Thyroid gland (tissue), 4 donors: ENCODE measurements around the gene TLE1.
"Not testable (repeated sequence)": the region's sequence is repeated elsewhere in the genome, so short reads cannot be mapped to it uniquely, and the experiment has no call there.

Experiments
- POLR2A ChIP-seq, 2 donors: fragments of 450-650 bp; IDR thresholded peaks; one replicate each; pipeline ENCODE4 v1.6.1; 2017; ENCODE audit warnings: antibody characterized with exemption in 2 of 2, mild to moderate bottlenecking in 2 of 2, moderate library complexity in 1 of 2
- TF ChIP-seq, protein P1 (sequence below), 6 experiments: fragments of 200-600 bp in 3 of 6; fragments of 450-650 bp in 3 of 6; sonication (generic) in 3 of 6; IDR thresholded peaks; one replicate each; pipeline ENCODE4 v1.5.1; 2016 to 2019; ENCODE audit warnings: antibody characterized with exemption in 6 of 6, mild to moderate bottlenecking in 2 of 6, inconsistent platforms in 1 of 6, moderate library complexity in 1 of 6

DNA sequence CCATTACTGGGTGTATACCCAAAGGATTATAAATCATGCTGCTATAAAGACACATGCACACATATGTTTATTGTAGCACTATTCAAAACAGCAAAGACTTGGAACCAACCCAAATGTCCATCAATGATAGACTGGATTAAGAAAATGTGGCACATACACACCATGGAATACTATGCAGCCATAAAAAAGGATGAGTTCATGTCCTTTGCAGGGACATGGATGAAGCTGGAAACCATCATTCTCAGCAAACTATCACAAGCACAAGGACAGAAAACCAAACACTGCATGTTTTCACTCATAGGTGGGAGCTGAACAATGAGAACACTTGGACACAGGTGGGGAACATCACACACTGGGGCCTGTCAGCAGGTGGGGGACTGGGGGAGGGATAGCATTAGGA, 83.1 kb downstream of the TLE1 start:
- TF ChIP-seq, protein P1, sequence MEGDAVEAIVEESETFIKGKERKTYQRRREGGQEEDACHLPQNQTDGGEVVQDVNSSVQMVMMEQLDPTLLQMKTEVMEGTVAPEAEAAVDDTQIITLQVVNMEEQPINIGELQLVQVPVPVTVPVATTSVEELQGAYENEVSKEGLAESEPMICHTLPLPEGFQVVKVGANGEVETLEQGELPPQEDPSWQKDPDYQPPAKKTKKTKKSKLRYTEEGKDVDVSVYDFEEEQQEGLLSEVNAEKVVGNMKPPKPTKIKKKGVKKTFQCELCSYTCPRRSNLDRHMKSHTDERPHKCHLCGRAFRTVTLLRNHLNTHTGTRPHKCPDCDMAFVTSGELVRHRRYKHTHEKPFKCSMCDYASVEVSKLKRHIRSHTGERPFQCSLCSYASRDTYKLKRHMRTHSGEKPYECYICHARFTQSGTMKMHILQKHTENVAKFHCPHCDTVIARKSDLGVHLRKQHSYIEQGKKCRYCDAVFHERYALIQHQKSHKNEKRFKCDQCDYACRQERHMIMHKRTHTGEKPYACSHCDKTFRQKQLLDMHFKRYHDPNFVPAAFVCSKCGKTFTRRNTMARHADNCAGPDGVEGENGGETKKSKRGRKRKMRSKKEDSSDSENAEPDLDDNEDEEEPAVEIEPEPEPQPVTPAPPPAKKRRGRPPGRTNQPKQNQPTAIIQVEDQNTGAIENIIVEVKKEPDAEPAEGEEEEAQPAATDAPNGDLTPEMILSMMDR (IDR thresholded peaks at IDR 0.05) = not testable (repeated sequence)
- not testable (repeated sequence) for TF ChIP-seq POLR2A (IDR thresholded peaks at IDR 0.05)
